Measurements from ENCODE around the gene KRTAP19-6. TPM values are rescaled to one million over a fixed set of nuclear protein-coding genes. Genes with fewer than 3 reads are reported as not detected.

KRTAP19-6 gene, protein sequence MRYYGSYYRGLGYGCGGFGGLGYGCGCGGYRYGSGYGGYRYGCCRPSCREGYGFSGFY
- total RNA-seq, result not detected in 2 replicates

DNA sequence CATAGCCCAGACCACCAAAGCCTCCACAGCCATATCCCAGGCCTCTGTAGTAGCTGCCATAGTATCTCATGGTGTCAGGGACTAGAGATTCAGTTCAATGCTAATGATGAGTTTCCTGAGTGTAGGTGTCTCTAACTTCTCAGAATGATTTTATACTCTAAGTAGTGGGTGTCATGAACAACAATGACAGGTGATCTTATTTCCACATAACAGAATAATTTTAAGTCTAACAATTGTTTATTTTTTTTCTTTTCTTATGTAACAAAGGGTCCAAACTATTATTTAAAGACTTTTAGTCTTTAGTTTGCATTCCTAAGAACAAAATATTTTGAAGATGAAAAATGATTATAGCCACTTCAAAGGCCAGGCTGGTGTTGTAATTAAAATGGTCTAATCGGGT is at the start of gene KRTAP19-6:
TSS of gene KRTAP19-6 (minus strand) at position 101 of the 400 bp plus-strand sequence. CDS start at position 70, 31 bp downstream.

DNA sequence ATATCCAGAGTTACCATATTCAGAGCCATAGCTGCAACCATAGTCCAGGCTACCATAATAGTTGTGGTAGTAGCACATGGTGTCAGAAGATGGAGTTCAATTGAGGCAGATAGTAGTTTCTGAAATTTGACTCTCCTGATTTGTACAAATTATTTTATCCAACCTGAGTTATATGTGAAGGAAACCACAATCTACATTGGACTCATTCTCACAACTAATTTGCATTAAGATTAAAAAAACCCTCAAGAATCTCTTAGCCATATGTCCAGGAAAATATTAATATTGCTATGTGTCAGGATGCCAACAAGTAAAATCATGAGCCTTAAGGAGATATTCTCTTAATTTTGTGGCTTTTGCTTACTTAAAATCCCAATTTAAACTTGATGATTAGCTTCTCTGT is 48.6 kb upstream of the KRTAP19-6 start, which contains the start of gene KRTAP22-2:
TSS of gene KRTAP22-2 (minus strand) at position 101 of the 400 bp plus-strand sequence.

DNA sequence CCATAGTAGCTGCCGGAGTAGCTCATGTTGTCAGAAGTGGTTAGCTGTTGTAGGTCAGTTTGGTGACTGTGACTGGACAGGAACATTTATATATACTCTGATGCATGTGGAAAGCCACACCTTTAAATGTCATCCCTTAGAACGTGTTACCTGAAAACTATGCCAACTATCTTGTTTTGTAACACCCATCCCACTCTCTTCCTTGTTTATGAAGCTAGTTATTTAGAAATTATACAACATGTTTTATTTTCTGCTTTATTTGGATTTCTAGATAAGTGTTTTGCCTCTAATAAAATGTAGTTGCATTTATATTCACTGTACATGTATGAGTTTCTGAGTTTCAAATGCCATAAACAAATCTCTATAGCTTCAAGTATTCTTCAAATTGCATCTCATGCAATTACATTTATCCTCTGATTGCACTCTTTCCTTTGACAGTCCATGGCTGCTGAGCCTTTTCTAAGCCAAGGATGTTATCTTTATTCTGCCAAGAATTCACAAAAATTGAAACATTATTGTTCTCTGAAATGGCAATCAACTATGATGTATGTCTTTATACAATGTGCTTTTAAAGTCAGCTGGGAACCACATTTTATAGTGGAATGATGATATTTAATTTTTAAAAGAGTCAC is 19.7 kb upstream of the KRTAP19-6 start, which contains the start of gene KRTAP19-7:
TSS of gene KRTAP19-7 (minus strand) at position 51 of the 632 bp plus-strand sequence. CDS start at position 26, 25 bp downstream.

DNA sequence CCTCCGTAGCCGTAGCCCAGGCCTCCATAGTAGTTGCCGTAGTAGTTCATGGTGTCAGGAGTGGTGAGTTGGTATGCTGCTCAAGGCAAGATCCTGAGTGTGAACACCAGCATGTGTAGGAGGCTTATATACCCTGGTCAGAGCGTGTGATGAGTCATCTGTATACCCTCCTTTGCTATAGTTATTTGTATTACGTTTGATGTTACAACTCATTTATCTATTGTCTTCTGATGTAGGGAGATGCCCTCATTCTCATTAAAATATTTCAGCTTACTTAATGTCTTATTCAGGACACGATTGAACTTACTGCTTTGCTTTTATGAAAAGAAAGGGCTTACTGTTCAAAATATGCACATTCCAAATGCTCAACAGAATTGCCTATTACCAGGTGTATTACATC is 39.6 kb downstream of the KRTAP19-6 start, which contains the start of gene KRTAP19-5:
TSS of gene KRTAP19-5 (minus strand) at position 101 of the 400 bp plus-strand sequence. CDS start at position 50, 51 bp downstream.

DNA sequence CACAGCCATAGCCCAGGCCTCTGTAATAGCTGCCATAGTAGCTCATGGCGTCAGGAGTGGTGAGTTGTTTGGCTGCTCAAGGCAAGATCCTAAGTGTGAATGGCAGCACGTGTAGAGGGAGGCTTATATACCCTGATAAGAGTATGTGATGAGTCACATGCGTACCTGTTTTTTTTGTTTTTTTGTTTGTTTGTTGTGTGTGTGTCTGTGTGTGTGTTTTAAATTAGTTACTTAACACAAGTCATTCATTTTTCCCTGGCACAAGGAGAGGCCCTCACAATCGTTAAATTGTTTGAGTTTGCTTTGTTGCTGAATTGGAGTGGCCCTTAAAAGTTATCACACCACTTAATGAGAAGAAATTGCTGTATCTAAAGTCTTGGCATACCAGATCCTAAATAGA is 44.6 kb downstream of the KRTAP19-6 start, which contains the start of gene KRTAP19-4:
TSS of gene KRTAP19-4 (minus strand) at position 101 of the 400 bp plus-strand sequence. CDS start at position 46, 55 bp downstream.

DNA sequence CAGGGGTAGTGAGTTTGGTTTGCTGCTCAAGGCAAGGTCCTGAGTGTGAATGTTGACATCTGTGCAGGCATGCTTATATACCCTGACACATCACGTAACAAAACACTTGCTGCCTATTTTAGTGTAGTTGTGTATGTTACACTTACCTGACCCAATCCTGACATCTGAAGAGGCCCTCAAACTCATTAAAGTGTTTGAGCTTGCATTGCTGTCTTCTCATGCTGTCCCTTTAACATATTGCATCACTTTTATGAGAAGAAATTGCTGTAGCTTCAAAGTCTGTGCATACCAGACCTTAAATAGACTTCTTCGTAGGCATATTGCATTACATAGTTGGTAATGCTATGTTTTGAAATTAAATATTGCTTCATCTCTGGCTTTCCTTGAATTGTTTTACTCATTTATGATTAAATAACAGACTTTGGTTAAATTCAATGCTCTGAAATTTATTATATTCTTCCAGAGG is 49.7 kb downstream of the KRTAP19-6 start, which contains the start of gene KRTAP19-3:
TSS of gene KRTAP19-3 (minus strand) at position 51 of the 466 bp plus-strand sequence. CDS start 56 bp downstream, outside the sequence.

Small RNAs within 50 kb of the gene (small RNA-seq; reads per million reads assigned to genes)
- gene AP000567.1 (not detected), gene KRTAP19-10P (not detected), gene KRTAP19-11P (not detected), gene KRTAP19-9P (not detected), gene KRTAP22-2 (not detected)

Other genes with a start within 250 kb of the KRTAP19-6 start
- not detected in 2 replicates for gene KRTAP26-1, start 221.5 kb downstream of the KRTAP19-6 start, total RNA-seq
- not detected in 2 replicates for gene KRTAP27-1, start 204.2 kb downstream of the KRTAP19-6 start, total RNA-seq
- not detected in 2 replicates for gene KRTAP23-1, start 193.3 kb downstream of the KRTAP19-6 start, total RNA-seq
- not detected in 2 replicates for gene KRTAP13-2, start 169.6 kb downstream of the KRTAP19-6 start, total RNA-seq
- not detected in 2 replicates for gene KRTAP13-1, start 145.8 kb downstream of the KRTAP19-6 start, total RNA-seq
- gene KRTAP13-3, start 115.9 kb downstream of the KRTAP19-6 start, total RNA-seq, result not detected in 2 replicates
- gene KRTAP13-4, start 111.6 kb downstream of the KRTAP19-6 start, total RNA-seq, result not detected in 2 replicates
- not detected in 2 replicates for gene KRTAP15-1, start 101.6 kb downstream of the KRTAP19-6 start, total RNA-seq
- not detected in 2 replicates for gene KRTAP19-1, start 61.5 kb downstream of the KRTAP19-6 start, total RNA-seq
- gene KRTAP19-2, start 54.4 kb downstream of the KRTAP19-6 start, total RNA-seq, result not detected in 2 replicates
- gene KRTAP19-3, start 49.9 kb downstream of the KRTAP19-6 start, total RNA-seq, result not detected in 2 replicates
- not detected in 2 replicates for gene KRTAP19-4, start 44.7 kb downstream of the KRTAP19-6 start, total RNA-seq
- gene KRTAP19-5, start 39.7 kb downstream of the KRTAP19-6 start, total RNA-seq, result not detected in 2 replicates
- gene KRTAP19-7, start 19.4 kb upstream of the KRTAP19-6 start, total RNA-seq, result not detected in 2 replicates
- gene KRTAP22-2, start 48.5 kb upstream of the KRTAP19-6 start, total RNA-seq, result not detected in 2 replicates
- gene KRTAP6-3, start 50.6 kb upstream of the KRTAP19-6 start, total RNA-seq, result not detected in 2 replicates
- not detected in 2 replicates for gene KRTAP6-2, start 57.0 kb upstream of the KRTAP19-6 start, total RNA-seq
- not detected in 2 replicates for gene KRTAP22-1, start 59.2 kb upstream of the KRTAP19-6 start, total RNA-seq
- not detected in 2 replicates for gene KRTAP6-1, start 72.1 kb upstream of the KRTAP19-6 start, total RNA-seq
- gene KRTAP20-1, start 74.6 kb upstream of the KRTAP19-6 start, total RNA-seq, result not detected in 2 replicates
- gene KRTAP20-4, start 78.8 kb upstream of the KRTAP19-6 start, total RNA-seq, result not detected in 2 replicates
- gene KRTAP20-2, start 93.3 kb upstream of the KRTAP19-6 start, total RNA-seq, result not detected in 2 replicates
- not detected in 2 replicates for gene KRTAP20-3, start 101.0 kb upstream of the KRTAP19-6 start, total RNA-seq
- gene KRTAP21-3, start 176.9 kb upstream of the KRTAP19-6 start, total RNA-seq, result not detected in 2 replicates
- not detected in 2 replicates for gene KRTAP21-2, start 205.4 kb upstream of the KRTAP19-6 start, total RNA-seq
- not detected in 2 replicates for gene KRTAP21-1, start 213.6 kb upstream of the KRTAP19-6 start, total RNA-seq